AG04450 (cell line): ENCODE measurements around the gene CLNS1A. TPM values are rescaled to one million over a fixed set of nuclear protein-coding genes. Genes with fewer than 3 reads are reported as not detected.

Source experiments
- CTCF ChIA-PET: fragments of 300-600, 350-600 bp; formaldehyde crosslinking; extraction: SDS; loops from one replicate; lab custom pipeline; 2022; ENCODE audit warnings: antibody characterized with exemption, inconsistent platforms; lab: Charles Lee
- POLR2A ChIA-PET: fragments of 350-600 bp; formaldehyde crosslinking; extraction: SDS; loops from one replicate; lab custom pipeline; 2021; ENCODE audit warnings: antibody characterized with exemption, inconsistent platforms; lab: Yijun Ruan, JAX
- DNase-seq: peaks from one replicate; pipeline ENCODE4 v3.0.0-alpha.2; 2011; ENCODE audit warnings: low read depth, low spot score
- H3K27ac ChIP-seq: one replicate; pipeline ENCODE4 v1.5.1; 2012; ENCODE audit warnings: low read depth, low read length, control low read depth
- H3K27me3 ChIP-seq: one replicate; pipeline ENCODE4 v1.6.0; 2012; ENCODE audit warnings: low read length; ENCODE audit not compliant: control insufficient read depth, insufficient read depth
- H3K4me3 ChIP-seq: 2 replicates; pipeline ENCODE4 v1.5.1; 2011; ENCODE audit warnings: mild to moderate bottlenecking, low read depth, low read length, control low read depth
- H3K9me3 ChIP-seq: 2 replicates; pipeline ENCODE4 v1.5.1; 2012; ENCODE audit warnings: low read length; ENCODE audit not compliant: control insufficient read depth, insufficient read depth
- CTCF ChIP-seq: IDR thresholded peaks from 2 replicates; pipeline ENCODE4 v1.5.1; 2011; ENCODE audit warnings: low read depth, low read length, control low read depth, inconsistent platforms
- polyA plus RNA-seq: library from polyadenylated mRNA; depleted of rRNA; stranded (reverse); fragments of >200 nt; gene quantifications from 2 replicates; pipeline ENCODE4 v1.2.3, GENCODE V29; 2011

Gene CLNS1A
- polyA plus RNA-seq, 1 experiment = 186 TPM

- TF ChIP-seq CTCF = no peak
- Histone ChIP-seq H3K9me3 (no peaks in the 10 kb centered on the region), H3K4me3 (no peak overlapping the region), H3K27ac (no peak overlapping the region), H3K27me3 (no peaks in the 10 kb centered on the region)
- DNase-seq = no peak
- ChIA-PET CTCF (interaction anchor here (0.6 kb wide), 2 partner anchors 47 to 378 kb away, joined by 3 to 5 read pairs; no protein-coding TSS in a partner anchor), POLR2A (no interaction called here)
Measured at GRCh38 chr11:77669848-77670511, 32.4 kb upstream of the CLNS1A start.

GRCh38 chr11:77668760-77669159 is 31.2 kb upstream of the CLNS1A start:
- TF ChIP-seq CTCF = no peak
- Histone ChIP-seq H3K9me3 (no peaks in the 10 kb centered on the region), H3K27ac (no peak overlapping the region), H3K27me3 (no peaks in the 10 kb centered on the region), H3K4me3 (no peak overlapping the region)
- POLR2A ChIA-PET = no interaction called here
- no peak for DNase-seq
- CTCF ChIA-PET = no interaction called here

GRCh38 chr11:77665240-77665965 is 27.8 kb upstream of the CLNS1A start:
- Histone ChIP-seq H3K9me3 (no peaks in the 10 kb centered on the region), H3K27me3 (no peaks in the 10 kb centered on the region), H3K27ac (no peak overlapping the region), H3K4me3 (no peak overlapping the region)
- ChIA-PET CTCF (no interaction called here), POLR2A (no interaction called here)
- DNase-seq = no peak
- TF ChIP-seq CTCF = no peak

- CTCF ChIA-PET = no interaction called here
- POLR2A ChIA-PET = no interaction called here
Measured at GRCh38 chr11:77661670-77662069, 24.1 kb upstream of the CLNS1A start.

More at GRCh38 chr11:77661670-77662069, 24.1 kb upstream of the CLNS1A start:
- TF ChIP-seq CTCF = no peak
- H3K27ac ChIP-seq = no peak overlapping the region
- H3K9me3 ChIP-seq = no peaks in the 10 kb centered on the region
- DNase-seq = no peak
- no peak overlapping the region for H3K4me3 ChIP-seq
- H3K27me3 ChIP-seq = no peaks in the 10 kb centered on the region
